Upper lobe of left lung (tissue), 4 donors: Measurements from ENCODE around the gene LRRC53.

ENCODE experiments used
- CTCF ChIP-seq, 6 experiments: fragments of 450-650 bp in 4 of 6; fragments of 200-600 bp in 2 of 6; sonication (generic) in 2 of 6; IDR thresholded peaks; one replicate each; pipeline ENCODE4 v1.5.1; 2016 to 2019; ENCODE audit warnings: antibody characterized with exemption in 6 of 6
- EP300 ChIP-seq, 4 donors: sonication (generic); formaldehyde crosslinking; IDR thresholded peaks; one replicate each; pipeline ENCODE4 v1.5.1; 2017; ENCODE audit warnings: antibody characterized with exemption in 4 of 4, control low read depth in 2 of 4
- POLR2A ChIP-seq, 4 donors: fragments of 450-650 bp; IDR thresholded peaks; one replicate each; pipeline ENCODE4 v1.5.1; 2016 to 2017; ENCODE audit warnings: antibody characterized with exemption in 4 of 4, mild to moderate bottlenecking in 2 of 4
- POLR2AphosphoS5 ChIP-seq, 2 donors: sonication (generic); formaldehyde crosslinking; IDR thresholded peaks; one replicate each; pipeline ENCODE4 v1.5.1; 2017; ENCODE audit warnings: antibody characterized with exemption in 2 of 2

DNA sequence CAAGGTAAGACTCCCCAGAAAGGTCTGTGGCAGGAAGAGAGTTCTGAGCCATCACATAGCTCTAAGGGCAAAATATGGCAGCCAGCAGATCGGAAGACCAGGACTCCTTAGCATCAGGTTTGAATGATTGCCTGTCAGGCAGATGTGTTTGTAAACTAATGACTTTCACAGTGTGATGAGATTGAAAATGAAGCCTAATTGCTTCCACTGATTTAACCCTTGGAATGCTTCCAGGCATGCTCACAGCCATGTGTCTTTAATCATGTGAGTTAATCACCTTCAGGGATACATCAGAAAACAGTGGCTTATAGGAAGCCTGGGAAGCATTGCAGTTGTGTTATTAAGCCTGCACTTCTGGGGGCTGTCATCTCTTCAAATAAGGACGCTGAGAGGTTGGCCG lies 82.8 kb downstream of the LRRC53 start:
- TF ChIP-seq CTCF (IDR thresholded peaks at IDR 0.05) (no peak), POLR2A (IDR thresholded peaks at IDR 0.05) (no peak), EP300 (IDR thresholded peaks at IDR 0.05) (no peak), POLR2AphosphoS5 (IDR thresholded peaks at IDR 0.05) (no peak)
